SK-MEL-5 (cell line): ENCODE measurements around the gene STARD10. TPM values are rescaled to one million over a fixed set of nuclear protein-coding genes. Genes with fewer than 3 reads are reported as not detected.
A peak's percentile ranks its signal among the peaks of the same experiment; 100 is the strongest.

Experiments used
- DNase-seq: peaks from one replicate; pipeline ENCODE4 v3.0.0-alpha.2; 2016; ENCODE audit warnings: low read depth, low spot score
- in situ Hi-C: cut with HindIII; loops from 2 replicates; pipeline ENCODE4 v1.10.0; 2016; ENCODE audit warnings: low sequenced_read_pairs, high pct_unique_total_duplicates, low pct_unique_long_range_greater_than_20kb
- total RNA-seq: library from RNA; depleted of rRNA; stranded (reverse); fragments of >200 nt; shearing (Covaris generic); gene quantifications from 2 replicates; pipeline ENCODE4 v1.2.3, GENCODE V29; 2014

Gene STARD10
- total RNA-seq, 1 experiment from 2014 or later: 65.4 TPM

- DNase-seq: peak; percentile 89
- in situ Hi-C loops: no loop called here
These were observed 34.3 kb downstream of the STARD10 start for GRCh38 chr11:72759468-72759985.

- in situ Hi-C loops: no loop called here
- peak; percentile 65 for DNase-seq
These were observed 35.0 kb downstream of the STARD10 start for GRCh38 chr11:72758690-72759389.

GRCh38 chr11:72758304-72758689, 35.5 kb downstream of the STARD10 start:
- no peak for DNase-seq
- in situ Hi-C loops: no loop called here

- in situ Hi-C loops: no loop called here
- no peak for DNase-seq
These were observed 38.0 kb downstream of the STARD10 start for GRCh38 chr11:72755713-72756285.

- no peak for DNase-seq
- in situ Hi-C loops: no loop called here
These were observed 39.2 kb downstream of the STARD10 start for GRCh38 chr11:72754544-72755155.

- in situ Hi-C loops: no loop called here
- DNase-seq: no peak
These were observed 39.7 kb downstream of the STARD10 start for GRCh38 chr11:72754149-72754543.

GRCh38 chr11:72753341-72754148, 40.3 kb downstream of the STARD10 start:
- DNase-seq: peak; percentile 21
- in situ Hi-C loops: no loop called here

- in situ Hi-C loops: no loop called here
These were observed 41.5 kb downstream of the STARD10 start, which contains the start of gene ARAP1 for GRCh38 chr11:72752088-72752914. ARAP1 (minus strand) TSS chr11:72752408; CDS start chr11:72727128, 25,280 bp downstream.

GRCh38 chr11:72751116-72752087, 42.4 kb downstream of the STARD10 start:
- in situ Hi-C loops: no loop called here
- DNase-seq: no peak

More at GRCh38 chr11:72752088-72752914, 41.5 kb downstream of the STARD10 start, which contains the start of gene ARAP1:
- DNase-seq: peak; percentile 82

- in situ Hi-C loops: no loop called here
These were observed 43.2 kb downstream of the STARD10 start for GRCh38 chr11:72750556-72751115.

GRCh38 chr11:72750086-72750485, 43.8 kb downstream of the STARD10 start:
- in situ Hi-C loops: no loop called here
- DNase-seq: no peak

More at GRCh38 chr11:72750556-72751115, 43.2 kb downstream of the STARD10 start:
- DNase-seq: no peak

GRCh38 chr11:72747289-72747855, 46.5 kb downstream of the STARD10 start:
- in situ Hi-C loops: no loop called here
- no peak for DNase-seq

- in situ Hi-C loops: no loop called here
- no peak for DNase-seq
These were observed 47.0 kb downstream of the STARD10 start for GRCh38 chr11:72746821-72747220.

GRCh38 chr11:72745925-72746550, 47.8 kb downstream of the STARD10 start:
- DNase-seq: no peak
- in situ Hi-C loops: no loop called here

- in situ Hi-C loops: no loop called here
- no peak for DNase-seq
These were observed 48.3 kb downstream of the STARD10 start for GRCh38 chr11:72745511-72745910.
